Panc1 (cell line): ENCODE measurements around the gene PRRG4. TPM values are rescaled to one million over a fixed set of nuclear protein-coding genes. Genes with fewer than 3 reads are reported as not detected.

Source experiments
- ATAC-seq: fragments of 200-7000 bp; cut with Tn5 transposase; 2 replicates; pipeline ENCODE4 v1.9.1; 2020; ENCODE audit warnings: mild to moderate bottlenecking, moderate library complexity
- BruUV-seq: library from RNA; stranded (reverse); fragments of 400-500 nt; replicated peaks from 2 replicates; lab custom pipeline; 2021; lab: Mats Ljungman, UMichigan
- CTCF ChIA-PET: fragments of 300-600 bp; sonication (Branson Sonifier 250); formaldehyde crosslinking; loops from one replicate; lab custom pipeline; 2022; ENCODE audit warnings: antibody characterized with exemption; lab: Charles Lee
- POLR2A ChIA-PET: fragments of 300-600 bp; sonication (Branson Sonifier 250); formaldehyde crosslinking; loops from one replicate; lab custom pipeline; 2022; ENCODE audit warnings: antibody characterized with exemption; lab: Charles Lee
- DNase-seq: peaks from one replicate; pipeline ENCODE4 v3.0.0-alpha.2; 2010; ENCODE audit warnings: low read depth, low spot score
- H3K27ac ChIP-seq: 2 replicates; pipeline ENCODE4 v1.5.1; 2011; ENCODE audit warnings: mild to moderate bottlenecking, low read length, inconsistent platforms
- H3K27me3 ChIP-seq: fragments of 200-500 bp; sonication (Bioruptor generic); 2 replicates; pipeline ENCODE4 v1.6.0; 2014; ENCODE audit warnings: low read length, inconsistent platforms; ENCODE audit not compliant: control insufficient read depth, insufficient read depth
- H3K36me3 ChIP-seq: fragments of 200-500 bp; sonication (Bioruptor generic); 2 replicates; pipeline ENCODE4 v1.5.1; 2014; ENCODE audit warnings: inconsistent platforms, mild to moderate bottlenecking, low read length, moderate library complexity; ENCODE audit not compliant: control insufficient read depth, insufficient read depth
- H3K4me1 ChIP-seq: 2 replicates; pipeline ENCODE4 v1.5.1; 2011; ENCODE audit warnings: inconsistent platforms, mild to moderate bottlenecking, low read length, moderate library complexity; ENCODE audit not compliant: control insufficient read depth, insufficient read depth
- H3K4me3 ChIP-seq, 2 experiments: 2 replicates each; pipeline ENCODE4 v1.5.1; 2011 to 2012; ENCODE audit warnings: low read depth in 2 of 2, low read length in 2 of 2, mild to moderate bottlenecking in 2 of 2, inconsistent platforms in 1 of 2, moderate library complexity in 1 of 2
- H3K9me3 ChIP-seq: fragments of 200-500 bp; sonication (Bioruptor generic); 2 replicates; pipeline ENCODE4 v1.5.1; 2014; ENCODE audit warnings: low read depth, mild to moderate bottlenecking, inconsistent platforms, low read length, moderate library complexity; ENCODE audit not compliant: control insufficient read depth, insufficient read depth
- CTCF ChIP-seq: fragments of 450-650 bp; IDR thresholded peaks from 2 replicates; pipeline ENCODE4 v1.5.1; 2017; ENCODE audit warnings: mild to moderate bottlenecking
- POLR2AphosphoS5 ChIP-seq: IDR thresholded peaks from 2 replicates; pipeline ENCODE4 v1.6.1; 2012; ENCODE audit warnings: mild to moderate bottlenecking, low read depth, low read length, moderate library complexity
- REST ChIP-seq, 2 experiments: IDR thresholded peaks; 2 replicates each; pipeline ENCODE4 v1.6.1; 2011 to 2012; ENCODE audit warnings: low read depth in 2 of 2, control low read depth in 1 of 2, low read length in 1 of 2, mild to moderate bottlenecking in 1 of 2, moderate library complexity in 1 of 2; ENCODE audit not compliant: insufficient read depth in 1 of 2
- SIN3A ChIP-seq: IDR thresholded peaks from 2 replicates; pipeline ENCODE4 v1.6.1; 2012; ENCODE audit warnings: low read depth, mild to moderate bottlenecking, low read length, moderate library complexity, borderline replicate concordance; ENCODE audit not compliant: insufficient read depth
- TCF7L2 ChIP-seq: IDR thresholded peaks from 2 replicates; pipeline ENCODE4 v1.6.1; 2011; ENCODE audit warnings: mild to moderate bottlenecking, low read depth, low read length, inconsistent platforms
- in situ Hi-C: cut with HindIII; loops from 2 replicates; pipeline ENCODE4 v1.10.0; 2016; ENCODE audit warnings: low sequenced_read_pairs, low pct_unique_long_range_greater_than_20kb
- intact Hi-C: fragments of 100-400 bp; cut with micrococcal nuclease; formaldehyde crosslinking; loops from one replicate; pipeline ENCODE4 v1.10.0; 2022; ENCODE audit not compliant: unreplicated experiment
- total RNA-seq: library from RNA; stranded (reverse); gene quantifications from one replicate; pipeline ENCODE4 v1.2.1, GENCODE V29; 2021; ENCODE audit not compliant: unreplicated experiment

Gene PRRG4
- total RNA-seq, 1 experiment from 2014 or later, result 0.87 TPM

- TF ChIP-seq TCF7L2, result no peak
- TF ChIP-seq CTCF, result no peak
- no peak for TF ChIP-seq REST (IDR thresholded peaks at IDR 0.05; ENCODE audit: insufficient read depth in 1 of 2, low read depth in 2 of 2, low read length in 1 of 2)
- TF ChIP-seq SIN3A, result no peak
- no peak for TF ChIP-seq POLR2AphosphoS5
- ATAC-seq (no peak), DNase-seq (no peak)
- no peak overlapping the region for H3K4me3 ChIP-seq
- in situ Hi-C loops, result no loop called here
- H3K27ac ChIP-seq, result no peak overlapping the region
- intact Hi-C loops, result no loop called here
- ChIA-PET CTCF (no interaction called here), POLR2A (no interaction called here)
- no peaks in the 10 kb centered on the region for H3K27me3 ChIP-seq
- H3K4me1 ChIP-seq, result no peaks in the 10 kb centered on the region
- no TSS peak for BruUV-seq
- no peaks in the 10 kb centered on the region for H3K9me3 ChIP-seq
- no peaks in the 10 kb centered on the region for H3K36me3 ChIP-seq
Observed at GRCh38 chr11:32843544-32843943, 13.8 kb downstream of the PRRG4 start.

GRCh38 chr11:32847511-32847910 lies 17.8 kb downstream of the PRRG4 start:
- TF ChIP-seq REST (IDR thresholded peaks at IDR 0.05; ENCODE audit: insufficient read depth in 1 of 2, low read depth in 2 of 2, low read length in 1 of 2), result no peak
- TF ChIP-seq CTCF, result no peak
- no peak for TF ChIP-seq TCF7L2
- TF ChIP-seq POLR2AphosphoS5, result no peak
- no peak for TF ChIP-seq SIN3A

More at GRCh38 chr11:32847511-32847910, 17.8 kb downstream of the PRRG4 start:
- H3K4me1 ChIP-seq, result no peaks in the 10 kb centered on the region
- DNase-seq, result no peak
- in situ Hi-C loops (no loop called here), intact Hi-C loops (no loop called here)
- H3K9me3 ChIP-seq, result no peaks in the 10 kb centered on the region
- no peaks in the 10 kb centered on the region for H3K36me3 ChIP-seq
- 0 out of 2 replicates have a peak, but pooled peaks cover 2% of the 10 kb centered on the region for H3K27me3 ChIP-seq
- POLR2A ChIA-PET, result no interaction called here
- no TSS peak for BruUV-seq
- CTCF ChIA-PET, result no interaction called here
- no peak overlapping the region for H3K4me3 ChIP-seq
- ATAC-seq, result no peak
- H3K27ac ChIP-seq, result no peak overlapping the region
